GM21825 (cell line): ENCODE measurements around the gene ZBED4.

Source experiments
- ATAC-seq: cut with Tn5 transposase; IDR thresholded peaks from one replicate; pipeline ENCODE4 v1.9.1; 2021; ENCODE audit warnings: mild to moderate bottlenecking, moderate library complexity; ENCODE audit not compliant: unreplicated experiment

Gene ZBED4

GRCh38 chr22:49853981-49854831 lies 562 bp downstream of the ZBED4 start:
- peak; percentile 15 for ATAC-seq

- no peak for ATAC-seq
Measured at GRCh38 chr22:49855251-49855911, 1.7 kb downstream of the ZBED4 start.

GRCh38 chr22:49856343-49856742 lies 2.7 kb downstream of the ZBED4 start:
- ATAC-seq, result no peak

GRCh38 chr22:49856766-49857618 lies 3.3 kb downstream of the ZBED4 start:
- ATAC-seq, result no peak

- no peak for ATAC-seq
Measured at GRCh38 chr22:49858827-49859226, 5.2 kb downstream of the ZBED4 start.

GRCh38 chr22:49861642-49862495 lies 8.2 kb downstream of the ZBED4 start:
- ATAC-seq, result no peak

GRCh38 chr22:49862496-49862776 lies 8.8 kb downstream of the ZBED4 start:
- no peak for ATAC-seq

GRCh38 chr22:49863931-49864330 lies 10.3 kb downstream of the ZBED4 start:
- no peak for ATAC-seq

GRCh38 chr22:49865156-49865555 lies 11.5 kb downstream of the ZBED4 start:
- no peak for ATAC-seq

GRCh38 chr22:49866134-49866533 lies 12.5 kb downstream of the ZBED4 start:
- ATAC-seq, result no peak

GRCh38 chr22:49866646-49867045 lies 13.0 kb downstream of the ZBED4 start:
- no peak for ATAC-seq

GRCh38 chr22:49867303-49868265 lies 13.9 kb downstream of the ZBED4 start:
- no peak for ATAC-seq

- ATAC-seq, result no peak
Measured at GRCh38 chr22:49869086-49869830, 15.6 kb downstream of the ZBED4 start.

GRCh38 chr22:49869845-49870712 lies 16.4 kb downstream of the ZBED4 start:
- no peak for ATAC-seq

GRCh38 chr22:49871482-49871881 lies 17.8 kb downstream of the ZBED4 start:
- ATAC-seq, result no peak

- no peak for ATAC-seq
Measured at GRCh38 chr22:49872347-49872746, 18.7 kb downstream of the ZBED4 start.

- ATAC-seq, result no peak
Measured at GRCh38 chr22:49873228-49873940, 19.7 kb downstream of the ZBED4 start.
